ENCODE data around the gene LPIN3.
"Not testable (repeated sequence)": the region's sequence is repeated elsewhere in the genome, so short reads cannot be mapped to it uniquely, and the experiment has no call there.

The LPIN3 gene, protein sequence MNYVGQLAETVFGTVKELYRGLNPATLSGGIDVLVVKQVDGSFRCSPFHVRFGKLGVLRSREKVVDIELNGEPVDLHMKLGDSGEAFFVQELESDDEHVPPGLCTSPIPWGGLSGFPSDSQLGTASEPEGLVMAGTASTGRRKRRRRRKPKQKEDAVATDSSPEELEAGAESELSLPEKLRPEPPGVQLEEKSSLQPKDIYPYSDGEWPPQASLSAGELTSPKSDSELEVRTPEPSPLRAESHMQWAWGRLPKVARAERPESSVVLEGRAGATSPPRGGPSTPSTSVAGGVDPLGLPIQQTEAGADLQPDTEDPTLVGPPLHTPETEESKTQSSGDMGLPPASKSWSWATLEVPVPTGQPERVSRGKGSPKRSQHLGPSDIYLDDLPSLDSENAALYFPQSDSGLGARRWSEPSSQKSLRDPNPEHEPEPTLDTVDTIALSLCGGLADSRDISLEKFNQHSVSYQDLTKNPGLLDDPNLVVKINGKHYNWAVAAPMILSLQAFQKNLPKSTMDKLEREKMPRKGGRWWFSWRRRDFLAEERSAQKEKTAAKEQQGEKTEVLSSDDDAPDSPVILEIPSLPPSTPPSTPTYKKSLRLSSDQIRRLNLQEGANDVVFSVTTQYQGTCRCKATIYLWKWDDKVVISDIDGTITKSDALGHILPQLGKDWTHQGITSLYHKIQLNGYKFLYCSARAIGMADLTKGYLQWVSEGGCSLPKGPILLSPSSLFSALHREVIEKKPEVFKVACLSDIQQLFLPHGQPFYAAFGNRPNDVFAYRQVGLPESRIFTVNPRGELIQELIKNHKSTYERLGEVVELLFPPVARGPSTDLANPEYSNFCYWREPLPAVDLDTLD

GRCh38 chr20:41340327-41341055 lies at the start of gene LPIN3:
Gene LPIN3, plus strand, starts transcription at chr20:41340821. Its CDS starts 4,983 bp downstream, at chr20:41345804.
- peak; percentile 92 for DNase-seq

DNA sequence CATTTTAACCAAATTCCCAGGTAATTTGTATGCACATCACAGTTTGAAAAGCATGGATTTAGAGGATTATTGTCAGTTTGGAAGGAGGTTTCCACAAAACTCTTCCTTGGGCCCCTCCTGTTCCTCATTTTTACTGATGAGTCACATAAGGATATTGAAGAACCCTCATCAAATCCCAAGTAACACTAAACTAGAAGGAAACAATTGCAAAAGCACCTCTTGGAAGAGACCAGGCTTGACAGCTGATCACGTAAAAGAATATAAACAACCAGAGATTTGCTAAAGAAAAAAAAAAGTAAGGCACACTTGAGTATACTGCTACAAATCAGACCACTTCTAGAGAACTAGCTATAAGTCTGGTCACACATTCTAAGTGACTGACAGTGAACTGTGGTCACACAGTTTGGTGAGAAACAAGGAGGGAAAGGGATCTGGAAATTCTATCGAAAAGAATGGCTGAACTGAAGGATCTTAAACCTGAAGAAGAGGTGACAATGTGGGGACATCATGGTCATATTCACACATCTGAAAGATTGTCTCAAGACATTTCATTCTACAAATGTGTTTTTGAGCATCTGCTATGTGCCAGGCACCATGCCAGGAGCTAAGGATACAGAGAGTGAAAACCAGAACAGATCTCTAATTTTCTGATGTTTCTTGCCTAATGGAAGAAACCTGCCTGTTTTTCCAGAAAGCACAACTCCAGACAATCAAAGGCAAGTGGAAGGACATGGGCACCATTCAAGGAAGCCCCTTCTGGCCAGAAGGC lies 47.2 kb upstream of the LPIN3 start:
- no peak for DNase-seq

- DNase-seq: no peak
These were observed 40.7 kb upstream of the LPIN3 start for GRCh38 chr20:41299899-41300298.

- DNase-seq: no peak
These were observed 40.2 kb upstream of the LPIN3 start for GRCh38 chr20:41300383-41300782.

DNA sequence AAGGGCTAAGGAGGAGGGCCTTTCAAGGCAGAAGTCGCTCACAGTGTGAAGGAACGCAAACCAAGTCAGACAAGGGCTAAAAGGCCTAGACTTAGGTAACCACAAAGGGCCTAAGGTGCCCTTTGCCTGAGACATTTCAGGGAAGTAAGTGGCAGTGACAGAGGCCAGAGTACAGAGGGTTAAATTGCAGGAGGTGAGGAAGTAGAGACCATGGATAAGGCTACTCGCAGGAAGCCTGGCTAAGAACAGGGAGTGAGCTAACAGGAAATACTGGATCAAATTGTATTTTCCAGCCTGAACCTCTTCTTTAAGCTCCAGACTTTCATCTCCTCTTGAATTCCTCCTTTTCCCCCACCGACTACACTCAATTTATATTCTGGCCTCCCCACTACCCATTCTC lies 39.7 kb upstream of the LPIN3 start:
- no peak for DNase-seq

- no peak for DNase-seq
These were observed 36.6 kb upstream of the LPIN3 start for GRCh38 chr20:41304002-41304401.

DNA sequence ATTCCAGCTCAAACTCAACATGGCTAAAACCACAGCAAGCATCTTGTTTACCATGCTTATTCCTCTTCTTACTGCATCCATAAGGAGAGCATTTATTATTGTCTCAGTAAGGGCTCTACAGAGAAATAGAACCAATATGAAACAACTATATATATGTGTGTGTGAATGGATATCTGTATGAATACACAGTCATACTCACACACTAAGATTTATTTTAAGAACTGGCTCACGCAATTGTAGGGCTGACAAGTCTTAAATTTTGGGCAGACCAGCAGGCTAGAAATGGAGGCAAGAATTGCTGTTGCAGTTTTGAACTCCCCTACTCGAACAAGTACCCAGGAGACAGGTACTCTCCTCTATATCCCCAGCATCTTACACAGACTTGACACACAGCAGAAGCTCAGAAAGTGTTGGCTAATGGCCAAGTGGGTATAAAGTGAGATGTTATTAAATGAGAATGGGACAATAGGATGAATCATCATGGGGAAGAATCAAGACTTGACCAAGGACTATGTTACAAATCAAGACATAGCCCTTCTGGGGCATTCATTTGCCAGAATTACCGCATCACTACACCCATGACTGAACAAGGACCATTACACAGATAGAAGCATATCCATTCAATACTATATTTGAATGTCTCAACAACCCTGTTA lies 36.1 kb upstream of the LPIN3 start:
- DNase-seq: no peak

- no peak for DNase-seq
These were observed 34.4 kb upstream of the LPIN3 start for GRCh38 chr20:41306061-41306727.

DNA sequence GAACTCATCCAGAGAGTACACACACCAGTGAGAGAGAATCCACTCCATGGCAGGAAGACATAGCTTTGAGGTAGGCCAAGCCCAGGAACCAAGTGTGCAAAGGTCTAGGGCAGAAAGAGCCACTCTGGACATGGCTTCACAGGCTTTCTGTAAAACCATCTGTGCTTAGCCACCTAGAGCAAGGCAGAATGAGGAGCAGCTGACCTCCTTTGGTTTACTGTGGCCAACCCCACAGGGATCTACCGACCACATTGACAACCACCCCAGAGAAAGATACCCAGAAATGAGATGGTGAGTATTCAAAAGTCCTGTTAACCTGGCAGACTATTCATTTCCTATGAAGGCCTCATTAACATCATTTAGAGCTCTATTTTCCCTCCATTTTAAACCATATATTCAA lies 33.6 kb upstream of the LPIN3 start:
- DNase-seq: no peak

GRCh38 chr20:41308290-41308711 lies 32.3 kb upstream of the LPIN3 start:
- no peak for DNase-seq

- DNase-seq: no peak
These were observed 31.8 kb upstream of the LPIN3 start for GRCh38 chr20:41308726-41309413.

- no peak for DNase-seq
These were observed 30.8 kb upstream of the LPIN3 start for GRCh38 chr20:41309817-41310216.

DNA sequence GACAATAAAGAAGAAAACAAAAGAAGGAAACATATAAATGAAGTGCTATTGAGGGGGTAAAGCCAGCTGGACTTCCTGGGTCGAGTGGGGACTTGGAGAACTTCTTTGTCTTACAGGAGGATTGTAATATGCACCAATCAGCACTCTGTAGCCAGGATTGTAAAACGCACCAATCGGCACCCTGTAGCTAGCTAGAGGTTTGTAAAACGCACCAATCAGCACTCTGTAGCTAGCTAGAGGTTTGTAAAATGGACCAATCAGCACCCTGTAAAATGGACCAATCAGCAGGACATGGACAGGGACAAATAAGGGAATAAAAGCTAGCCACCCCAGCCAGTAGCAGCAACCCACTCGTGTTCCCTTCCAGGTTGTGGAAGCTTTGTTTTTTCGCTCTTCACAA lies 28.6 kb upstream of the LPIN3 start:
- DNase-seq: not testable (repeated sequence)

GRCh38 chr20:41314386-41314785 lies 26.2 kb upstream of the LPIN3 start:
- DNase-seq: no peak

DNA sequence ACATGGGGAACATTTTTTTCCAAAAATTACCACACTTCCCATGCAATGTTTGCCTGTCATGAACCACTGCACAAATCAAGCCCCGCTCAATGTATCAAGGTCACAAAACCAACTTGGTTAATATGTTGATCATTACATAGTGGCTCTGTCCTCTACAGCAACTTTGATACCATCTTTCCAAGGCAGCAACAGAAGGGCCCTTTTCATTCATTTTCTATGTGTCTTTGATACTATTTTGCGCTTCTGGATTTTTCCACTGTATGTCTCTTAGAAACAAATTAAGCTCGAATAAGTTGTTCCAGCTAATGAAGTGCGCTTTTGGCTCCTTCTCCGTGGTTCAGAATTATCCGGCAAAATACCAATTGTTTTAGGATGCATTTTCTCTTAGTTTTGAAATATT lies 24.6 kb upstream of the LPIN3 start:
- DNase-seq: no peak

DNA sequence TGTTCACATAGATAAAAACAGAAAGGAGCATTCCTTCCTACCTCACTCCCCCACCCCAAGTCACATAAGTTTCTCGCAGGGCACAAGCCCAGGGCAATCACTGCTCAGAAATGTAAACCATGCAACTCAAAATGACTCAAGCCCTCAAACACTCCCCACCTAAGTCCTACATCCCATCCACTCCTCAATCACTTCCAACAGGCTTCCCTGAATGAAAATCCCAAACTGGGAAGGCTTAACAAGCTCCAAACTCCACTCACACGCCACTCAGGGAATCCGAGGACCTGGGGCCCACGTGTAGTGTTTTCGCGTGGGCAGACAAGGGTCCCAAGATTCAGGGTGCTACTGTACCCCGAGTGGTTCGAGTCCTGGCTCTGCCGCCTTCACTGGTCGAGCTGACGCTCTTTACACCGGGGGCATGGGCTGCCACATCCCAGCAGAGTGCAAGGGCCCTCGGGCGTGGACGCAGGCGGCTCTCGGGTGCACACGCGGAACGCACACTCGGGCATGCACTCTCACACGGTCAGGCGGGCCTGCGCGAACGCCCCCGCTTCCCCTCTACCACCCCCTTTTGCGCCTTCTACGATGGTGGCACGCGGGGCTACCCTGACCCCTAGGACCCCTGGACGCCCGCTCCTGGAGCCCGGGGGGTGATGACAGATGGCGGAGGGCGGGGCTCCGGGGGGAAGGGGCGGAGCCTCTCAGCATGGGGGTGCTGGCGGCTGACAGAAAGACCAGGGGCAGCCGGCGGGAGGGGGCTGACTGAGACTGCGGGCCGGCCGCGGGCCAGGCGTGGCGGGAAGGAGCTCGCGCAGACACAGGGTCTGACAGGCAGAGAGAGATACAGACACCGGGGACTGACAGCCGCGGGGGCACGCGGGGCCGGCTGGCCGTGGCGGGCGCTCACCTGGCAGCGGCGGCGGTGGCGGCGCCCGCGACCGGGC lies 23.7 kb upstream of the LPIN3 start:
- peak; percentile 54 for DNase-seq

GRCh38 chr20:41317546-41318270 lies 22.9 kb upstream of the LPIN3 start, which contains the start of gene ZHX3:
Gene ZHX3, minus strand, starts transcription at chr20:41317731. Its CDS starts 112,815 bp downstream, at chr20:41204916.
- peak; percentile 98 for DNase-seq

DNA sequence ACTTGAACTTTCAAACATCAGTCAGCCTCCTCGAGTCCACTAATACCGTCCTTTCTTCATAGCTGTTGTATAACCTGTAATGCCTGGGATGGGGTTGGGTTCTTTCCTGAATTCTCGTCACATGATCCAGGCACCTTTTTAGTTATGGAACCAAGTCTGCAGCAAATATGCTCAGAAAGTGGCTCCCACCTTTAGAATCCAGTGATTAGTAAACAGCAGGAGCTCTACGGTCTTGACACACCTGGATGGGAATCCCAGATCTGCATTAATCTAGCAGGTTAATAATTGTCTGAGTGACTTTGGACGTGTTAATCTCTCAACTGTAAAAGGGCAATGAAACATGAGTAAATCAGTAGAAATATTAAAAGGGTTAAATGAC lies 22.4 kb upstream of the LPIN3 start:
- no peak for DNase-seq

DNA sequence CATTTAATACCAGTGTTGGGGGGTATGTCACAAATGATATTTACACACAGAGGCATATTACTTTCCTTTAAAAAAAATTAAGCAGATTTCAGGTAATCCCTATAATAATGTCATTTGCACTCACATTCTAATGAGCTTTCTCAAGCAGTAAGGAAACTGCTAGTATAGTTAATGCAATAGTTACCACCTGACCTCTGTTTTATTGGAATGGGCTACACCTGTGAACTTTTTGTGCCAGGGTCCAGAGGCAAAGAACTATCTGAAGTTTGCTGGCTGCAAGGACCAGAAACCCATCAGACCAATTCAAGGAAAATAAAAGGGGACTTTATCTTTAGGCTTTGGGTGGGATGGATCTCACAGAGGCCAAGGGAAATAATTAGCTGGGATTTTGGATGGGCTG lies 20.2 kb upstream of the LPIN3 start:
- DNase-seq: no peak
